WERI-Rb-1 (cell line): ENCODE measurements around the gene FBXO44.
"Not testable (repeated sequence)": the region's sequence is repeated elsewhere in the genome, so short reads cannot be mapped to it uniquely, and the experiment has no call there.

ENCODE experiments used
- DNase-seq: peaks from one replicate; pipeline ENCODE4 v3.0.0-alpha.2; 2020
- H3K27ac ChIP-seq: fragments of 250-450 bp; sonication (Bioruptor Pico); 2 replicates; pipeline ENCODE4 v1.5.1; 2020; ENCODE audit warnings: mild to moderate bottlenecking, moderate library complexity
- H3K27me3 ChIP-seq: fragments of 250-450 bp; sonication (Bioruptor Pico); 2 replicates; pipeline ENCODE4 v1.5.1; 2021; ENCODE audit warnings: mild to moderate bottlenecking, low read depth, moderate library complexity; ENCODE audit not compliant: insufficient read depth, severe bottlenecking
- H3K36me3 ChIP-seq: fragments of 250-450 bp; sonication (Bioruptor Pico); 2 replicates; pipeline ENCODE4 v1.5.1; 2020; ENCODE audit warnings: mild to moderate bottlenecking, moderate library complexity
- H3K4me3 ChIP-seq: 2 replicates; pipeline ENCODE4 v1.5.1; 2011; ENCODE audit warnings: low read depth, mild to moderate bottlenecking, control low read depth, low read length
- H3K9me3 ChIP-seq: fragments of 250-450 bp; sonication (Bioruptor Pico); 2 replicates; pipeline ENCODE4 v1.5.1; 2021; ENCODE audit warnings: mild to moderate bottlenecking, moderate library complexity; ENCODE audit not compliant: severe bottlenecking
- CTCF ChIP-seq: IDR thresholded peaks from 2 replicates; pipeline ENCODE4 v1.5.1; 2011; ENCODE audit warnings: low read depth, mild to moderate bottlenecking, control low read depth, inconsistent platforms, low read length

FBXO44 gene, protein sequence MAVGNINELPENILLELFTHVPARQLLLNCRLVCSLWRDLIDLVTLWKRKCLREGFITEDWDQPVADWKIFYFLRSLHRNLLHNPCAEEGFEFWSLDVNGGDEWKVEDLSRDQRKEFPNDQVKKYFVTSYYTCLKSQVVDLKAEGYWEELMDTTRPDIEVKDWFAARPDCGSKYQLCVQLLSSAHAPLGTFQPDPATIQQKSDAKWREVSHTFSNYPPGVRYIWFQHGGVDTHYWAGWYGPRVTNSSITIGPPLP

DNA sequence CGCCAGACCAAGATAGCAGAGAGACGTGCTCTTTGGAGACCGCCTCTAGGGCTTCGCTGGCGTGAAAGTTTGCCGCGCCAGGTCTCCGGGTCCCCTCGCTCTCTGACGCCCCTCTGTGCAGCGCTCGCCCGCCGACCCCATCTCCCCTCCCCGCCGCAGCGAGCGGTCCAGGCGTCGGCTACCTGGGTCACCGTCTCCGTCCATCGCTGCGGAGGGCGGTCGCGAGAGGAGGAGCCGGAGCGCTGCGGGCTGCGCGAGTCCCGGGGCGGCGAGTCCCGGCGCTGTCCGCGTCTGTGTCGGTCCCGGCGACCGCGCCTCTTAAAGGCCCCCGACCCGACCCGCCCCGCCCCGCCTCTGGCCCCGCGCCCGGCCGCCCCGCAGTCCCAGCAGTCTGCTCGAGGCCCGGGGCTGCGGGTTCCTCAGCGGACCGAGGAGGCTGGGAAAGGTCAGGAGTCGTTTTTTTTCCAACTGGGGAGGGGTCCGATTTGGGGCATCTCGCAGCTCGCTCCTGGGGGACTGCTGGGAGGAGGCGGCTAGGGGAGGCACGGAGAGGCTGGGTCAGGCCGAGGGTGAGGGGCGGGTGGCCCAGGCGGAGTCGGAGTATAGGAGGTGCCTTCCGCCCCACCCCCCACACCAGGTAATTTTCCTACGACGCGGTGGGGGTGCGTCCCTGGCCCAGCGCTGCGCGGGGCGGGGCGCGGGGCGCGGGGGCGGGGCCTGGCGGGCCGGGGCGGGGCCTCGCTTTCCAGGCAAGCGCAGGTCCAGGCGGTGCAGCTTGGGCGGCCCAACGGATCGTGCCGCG is at the start of gene FBXO44, which contains the start of gene FBXO2:
FBXO44 (plus strand) TSS at position 741 of the 802 bp plus-strand sequence. CDS start 959 bp downstream, outside the sequence.
FBXO2 (minus strand) TSS at position 293 of the 802 bp plus-strand sequence; CDS start at position 204, 89 bp downstream.
- Histone ChIP-seq H3K9me3 (no peaks in the 10 kb centered on the region), H3K36me3 (peaks cover 17% of the 10 kb centered on the region), H3K27me3 (no peaks in the 10 kb centered on the region), H3K27ac (no peak within 1 kb of the TSS), H3K4me3 (peak within 1 kb of the TSS; percentile 52)
- no peak for TF ChIP-seq CTCF
- DNase-seq, result peak; percentile 44

DNA sequence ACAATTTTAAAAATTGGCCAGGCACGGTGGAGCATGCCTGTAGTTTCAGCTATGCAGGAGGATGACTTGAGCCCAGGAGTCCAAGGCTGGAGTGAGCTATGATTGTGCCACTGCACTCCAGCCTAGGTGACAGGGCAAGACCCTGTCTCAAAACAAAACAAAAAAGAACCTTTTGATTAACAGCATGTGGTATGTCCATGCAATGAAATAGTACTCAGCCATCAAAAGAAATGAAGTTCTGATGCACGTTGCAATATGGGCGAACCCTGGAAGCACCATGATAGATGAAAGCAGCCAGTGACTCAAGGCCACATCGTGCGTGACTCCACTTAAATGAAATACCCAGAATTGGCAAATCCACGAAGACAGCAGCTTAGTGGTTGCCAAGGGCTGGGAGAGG is 47.9 kb upstream of the FBXO44 start:
- Histone ChIP-seq H3K27me3 (no peaks in the 10 kb centered on the region), H3K4me3 (no peak overlapping the region), H3K27ac (no peak overlapping the region), H3K36me3 (no peaks in the 10 kb centered on the region), H3K9me3 (peaks cover 3% of the 10 kb centered on the region)
- no peak for DNase-seq
- TF ChIP-seq CTCF, result no peak

DNA sequence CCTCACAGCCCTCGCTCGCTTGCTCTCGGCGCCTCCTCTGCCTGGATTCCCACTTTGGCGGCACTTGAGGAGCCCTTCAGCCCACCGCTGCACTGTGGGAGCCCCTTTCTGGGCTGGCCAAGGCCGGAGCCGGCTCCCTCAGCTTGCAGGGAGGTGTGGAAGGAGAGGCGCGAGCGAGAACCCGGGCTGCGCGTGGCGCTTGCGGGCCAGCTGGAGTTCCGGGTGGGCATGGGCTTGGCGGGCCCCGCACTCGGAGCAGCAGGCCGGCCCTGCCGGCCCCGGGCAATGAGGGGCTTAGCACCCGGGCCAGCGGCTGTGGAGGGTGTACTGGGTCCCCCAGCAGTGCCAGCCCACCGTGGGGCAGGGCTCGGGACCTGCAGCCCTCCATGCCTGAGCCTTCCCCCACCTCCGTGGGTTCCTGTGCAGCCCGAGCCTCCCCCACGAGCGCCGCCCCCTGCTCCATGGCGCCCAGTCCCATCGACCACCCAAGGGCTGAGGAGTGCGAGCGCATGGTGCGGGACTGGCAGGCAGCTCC is 46.0 kb upstream of the FBXO44 start:
- H3K27me3 ChIP-seq, H3K36me3 ChIP-seq, H3K9me3 ChIP-seq, H3K27ac ChIP-seq, DNase-seq, H3K4me3 ChIP-seq: not testable (repeated sequence)

- H3K27ac ChIP-seq, H3K36me3 ChIP-seq, H3K27me3 ChIP-seq, H3K9me3 ChIP-seq, DNase-seq, H3K4me3 ChIP-seq: not testable (repeated sequence)
These were observed 45.3 kb upstream of the FBXO44 start for GRCh38 chr1:11609378-11609777.

DNA sequence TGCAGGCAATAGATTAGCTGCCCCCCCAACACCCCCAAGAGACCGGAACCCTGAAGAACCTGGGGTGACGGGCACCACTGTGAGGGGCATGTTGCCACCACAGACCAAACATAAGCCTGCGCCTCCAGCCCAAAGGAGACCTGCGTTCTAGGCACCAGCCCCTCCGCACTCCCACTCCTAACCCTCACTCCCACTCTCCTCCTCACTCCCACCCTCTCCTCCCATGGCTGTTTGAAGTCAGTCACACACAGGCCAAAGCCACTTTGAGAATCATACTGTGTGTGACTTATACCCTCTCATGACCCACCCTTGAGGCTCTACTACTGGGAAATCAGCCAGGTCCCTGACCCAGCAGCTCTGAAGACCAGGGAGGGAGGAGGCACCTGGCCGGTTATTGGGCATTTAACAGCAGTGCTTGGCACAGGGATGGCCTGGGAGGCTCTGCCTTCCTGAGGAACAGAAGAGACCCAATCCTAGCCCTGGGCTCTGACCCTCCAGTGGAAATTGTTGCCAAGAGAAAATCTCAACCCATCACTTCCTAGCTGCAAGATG is 44.0 kb upstream of the FBXO44 start:
- Histone ChIP-seq H3K27ac (no peak overlapping the region), H3K36me3 (no peaks in the 10 kb centered on the region), H3K27me3 (no peaks in the 10 kb centered on the region), H3K4me3 (no peak overlapping the region), H3K9me3 (peaks cover 3% of the 10 kb centered on the region)
- DNase-seq, result no peak
- TF ChIP-seq CTCF, result no peak

DNA sequence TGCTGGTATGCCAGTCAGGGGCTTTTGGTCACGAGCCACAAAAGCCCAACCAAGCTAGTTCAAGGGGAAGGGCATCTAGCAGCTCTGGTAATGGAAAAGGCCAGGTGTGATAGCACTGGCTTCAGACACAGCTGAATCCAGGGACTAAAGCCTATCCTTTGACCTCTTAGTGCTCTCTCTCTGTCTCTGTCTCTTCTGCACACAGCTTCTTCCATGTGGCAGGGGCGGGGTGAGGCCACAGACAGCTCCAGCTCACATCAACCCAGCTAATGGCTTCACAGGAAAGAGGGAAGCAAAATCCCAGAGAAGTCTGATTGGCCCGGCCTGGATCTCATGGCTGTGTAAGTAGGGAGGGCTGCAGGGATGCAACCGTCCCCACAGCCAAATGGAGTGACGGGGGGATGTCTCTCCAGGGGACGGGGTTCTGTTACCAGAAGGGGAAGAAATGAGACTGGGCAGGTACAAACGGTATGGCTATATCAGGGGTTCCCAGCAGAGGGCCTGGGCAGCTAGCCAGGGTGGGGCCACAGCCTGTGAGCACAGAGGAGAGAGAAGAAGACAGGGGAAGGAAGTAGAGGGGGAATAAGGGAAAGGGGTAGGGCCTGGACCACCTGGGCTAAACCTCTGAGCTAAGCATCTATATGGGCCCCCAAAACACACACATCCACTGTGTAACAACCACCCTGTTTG is 42.9 kb upstream of the FBXO44 start:
- TF ChIP-seq CTCF, result no peak
- H3K27me3 ChIP-seq, result no peaks in the 10 kb centered on the region

More for the DNA sequence above, 42.9 kb upstream of the FBXO44 start:
- no peaks in the 10 kb centered on the region for H3K36me3 ChIP-seq
- H3K9me3 ChIP-seq, result peaks cover under 1% of the 10 kb centered on the region
- H3K4me3 ChIP-seq, result no peak overlapping the region
- no peak overlapping the region for H3K27ac ChIP-seq
- no peak for DNase-seq
